ENCODE measurements around the gene LIN28A.

Gene LIN28A

DNA sequence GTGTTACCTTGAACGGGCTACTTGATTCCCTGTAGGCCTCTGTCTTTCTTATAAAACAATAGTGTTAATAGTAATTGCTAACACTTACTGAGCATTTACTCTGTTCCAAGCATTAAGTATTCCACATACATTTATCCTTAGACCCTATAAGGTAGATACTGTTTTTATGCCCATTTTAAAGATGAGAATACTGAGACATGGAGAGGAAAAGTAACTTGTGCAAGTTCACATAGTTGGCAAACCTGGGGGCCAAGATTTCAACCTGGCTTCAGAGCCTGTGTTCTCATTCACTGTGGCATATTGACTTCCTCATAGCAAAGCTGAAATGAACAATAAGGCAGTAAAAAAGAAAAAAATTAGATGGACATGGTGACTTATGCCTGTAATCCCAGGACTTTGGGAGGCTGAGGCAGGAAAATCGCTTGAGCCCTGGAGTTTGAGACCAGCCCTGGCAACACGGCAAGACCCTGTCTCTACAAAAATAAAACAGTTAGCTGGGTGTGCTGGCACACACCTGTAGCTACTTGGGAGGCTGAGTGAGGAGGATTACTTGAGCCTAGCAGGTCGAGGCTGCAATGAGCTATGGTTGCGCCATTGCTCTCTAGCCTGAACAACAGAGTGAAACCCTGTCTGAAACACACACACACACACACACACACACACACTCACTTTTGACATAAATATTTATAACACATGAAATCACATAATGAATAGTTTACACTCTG is 42.0 kb downstream of the LIN28A start:
- Histone ChIP-seq H3K27me3 (replicated peaks; ENCODE audit: insufficient read depth, low read length) (no peaks in the 10 kb centered on the region), H3K79me2 (ENCODE audit: low read length) (no peaks in the 10 kb centered on the region), H3K36me3 (replicated peaks; ENCODE audit: insufficient read depth, low read length) (no peaks in the 10 kb centered on the region), H3K4me2 (ENCODE audit: low read depth, low read length) (no peak overlapping the region), H3K9me2 (replicated peaks; ENCODE audit: insufficient read depth, low read length) (no peaks in the 10 kb centered on the region), H3K9ac (ENCODE audit: low read length) (no peak overlapping the region), H3F3A (ENCODE audit: insufficient read depth, low read length) (no peaks in the 10 kb centered on the region), H4K20me1 (ENCODE audit: insufficient read depth, low read length) (no peaks in the 10 kb centered on the region), H3K9me3 (replicated peaks; ENCODE audit: insufficient read depth, low read length) (no peaks in the 10 kb centered on the region), H3K27ac (ENCODE audit: low read length) (no peak overlapping the region), H2AFZ (ENCODE audit: low read length) (no peak overlapping the region), H3K4me1 (ENCODE audit: low read length) (peaks cover 2% of the 10 kb centered on the region; the same call in 1 of the 2 replicates), H3K4me3 (ENCODE audit: low read length) (no peak overlapping the region)
- no peak for DNase-seq
- TF ChIP-seq, protein P1, sequence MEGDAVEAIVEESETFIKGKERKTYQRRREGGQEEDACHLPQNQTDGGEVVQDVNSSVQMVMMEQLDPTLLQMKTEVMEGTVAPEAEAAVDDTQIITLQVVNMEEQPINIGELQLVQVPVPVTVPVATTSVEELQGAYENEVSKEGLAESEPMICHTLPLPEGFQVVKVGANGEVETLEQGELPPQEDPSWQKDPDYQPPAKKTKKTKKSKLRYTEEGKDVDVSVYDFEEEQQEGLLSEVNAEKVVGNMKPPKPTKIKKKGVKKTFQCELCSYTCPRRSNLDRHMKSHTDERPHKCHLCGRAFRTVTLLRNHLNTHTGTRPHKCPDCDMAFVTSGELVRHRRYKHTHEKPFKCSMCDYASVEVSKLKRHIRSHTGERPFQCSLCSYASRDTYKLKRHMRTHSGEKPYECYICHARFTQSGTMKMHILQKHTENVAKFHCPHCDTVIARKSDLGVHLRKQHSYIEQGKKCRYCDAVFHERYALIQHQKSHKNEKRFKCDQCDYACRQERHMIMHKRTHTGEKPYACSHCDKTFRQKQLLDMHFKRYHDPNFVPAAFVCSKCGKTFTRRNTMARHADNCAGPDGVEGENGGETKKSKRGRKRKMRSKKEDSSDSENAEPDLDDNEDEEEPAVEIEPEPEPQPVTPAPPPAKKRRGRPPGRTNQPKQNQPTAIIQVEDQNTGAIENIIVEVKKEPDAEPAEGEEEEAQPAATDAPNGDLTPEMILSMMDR (IDR thresholded peaks at IDR 0.05; ENCODE audit: low read length), result no peak
- TF ChIP-seq EZH2phosphoT487 (IDR thresholded peaks at IDR 0.05; ENCODE audit: low read length), result no peak
- TF ChIP-seq EZH2 (optimal IDR thresholded peaks at IDR 0.05; ENCODE audit: low read depth, low read length), result no peak

DNA sequence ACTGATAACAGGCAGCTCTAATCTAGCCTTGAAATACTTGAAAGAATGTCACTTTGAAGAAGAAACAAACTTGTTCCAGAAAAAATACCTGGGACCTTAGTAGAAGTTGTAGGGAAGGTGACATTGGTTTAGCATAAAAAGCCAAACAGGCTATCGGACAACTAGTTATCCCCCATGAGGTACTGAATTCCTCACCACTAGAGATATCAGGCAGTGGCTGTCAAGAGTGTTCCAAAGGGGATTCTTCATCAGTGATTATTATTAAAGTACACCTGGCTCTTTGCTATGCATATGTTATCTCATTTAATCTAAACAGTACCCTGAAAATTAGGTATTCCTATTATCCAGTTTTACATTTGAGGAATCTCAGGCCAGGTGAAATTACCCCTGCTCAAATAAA is 48.5 kb downstream of the LIN28A start:
- Histone ChIP-seq H3F3A (ENCODE audit: insufficient read depth, low read length) (no peaks in the 10 kb centered on the region), H3K9me2 (replicated peaks; ENCODE audit: insufficient read depth, low read length) (no peaks in the 10 kb centered on the region), H3K4me2 (ENCODE audit: low read depth, low read length) (no peak overlapping the region), H3K36me3 (replicated peaks; ENCODE audit: insufficient read depth, low read length) (peaks cover 5% of the 10 kb centered on the region; the same call in 1 of the 2 replicates), H4K20me1 (ENCODE audit: insufficient read depth, low read length) (no peaks in the 10 kb centered on the region), H3K27ac (ENCODE audit: low read length) (no peak overlapping the region), H3K27me3 (replicated peaks; ENCODE audit: insufficient read depth, low read length) (no peaks in the 10 kb centered on the region), H3K4me1 (ENCODE audit: low read length) (no peaks in the 10 kb centered on the region), H3K79me2 (ENCODE audit: low read length) (no peaks in the 10 kb centered on the region), H3K9ac (ENCODE audit: low read length) (no peak overlapping the region), H3K9me3 (replicated peaks; ENCODE audit: insufficient read depth, low read length) (no peaks in the 10 kb centered on the region), H3K4me3 (ENCODE audit: low read length) (no peak overlapping the region), H2AFZ (ENCODE audit: low read length) (no peak overlapping the region)
- TF ChIP-seq EZH2 (optimal IDR thresholded peaks at IDR 0.05; ENCODE audit: low read depth, low read length) (no peak), EZH2phosphoT487 (IDR thresholded peaks at IDR 0.05; ENCODE audit: low read length) (no peak)
- TF ChIP-seq, protein P1 (IDR thresholded peaks at IDR 0.05; ENCODE audit: low read length), result no peak
- no peak for DNase-seq

DNA sequence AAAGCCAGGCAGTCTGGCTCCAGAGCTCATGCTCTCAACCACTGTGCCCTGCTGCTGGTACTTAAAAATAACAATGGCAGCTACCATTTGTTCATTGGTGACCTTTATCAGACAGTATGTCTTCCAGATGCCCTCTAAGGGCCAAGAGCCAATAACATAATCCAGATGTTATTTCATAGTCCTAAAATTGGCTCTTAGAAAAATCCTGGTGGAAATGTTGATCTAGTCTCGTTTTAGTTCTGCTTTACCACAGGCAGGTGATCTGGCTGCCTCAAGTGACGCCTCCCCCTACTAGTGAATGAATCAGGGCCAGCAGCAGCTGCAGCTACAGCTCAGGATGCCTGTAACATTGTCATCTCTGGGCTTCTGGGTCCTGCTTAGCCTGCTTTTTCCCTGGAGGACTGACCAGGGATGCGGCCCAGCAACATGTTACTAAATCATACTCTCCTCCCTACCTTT is 49.0 kb downstream of the LIN28A start:
- H3K79me2 ChIP-seq (ENCODE audit: low read length), result no peaks in the 10 kb centered on the region

More for the DNA sequence above, 49.0 kb downstream of the LIN28A start:
- H2AFZ ChIP-seq (ENCODE audit: low read length), result no peak overlapping the region
- H3K4me2 ChIP-seq (ENCODE audit: low read depth, low read length), result no peak overlapping the region
- H3K4me3 ChIP-seq (ENCODE audit: low read length), result no peak overlapping the region
- no peak overlapping the region for H3K27ac ChIP-seq (ENCODE audit: low read length)
- H3K36me3 ChIP-seq (replicated peaks; ENCODE audit: insufficient read depth, low read length), result peaks cover 5% of the 10 kb centered on the region; the same call in 1 of the 2 replicates
- no peak for DNase-seq
- no peaks in the 10 kb centered on the region for H3K9me2 ChIP-seq (replicated peaks; ENCODE audit: insufficient read depth, low read length)
- H3K4me1 ChIP-seq (ENCODE audit: low read length), result no peaks in the 10 kb centered on the region
- H3K9me3 ChIP-seq (replicated peaks; ENCODE audit: insufficient read depth, low read length), result no peaks in the 10 kb centered on the region
- H3K9ac ChIP-seq (ENCODE audit: low read length), result no peak overlapping the region
- H3K27me3 ChIP-seq (replicated peaks; ENCODE audit: insufficient read depth, low read length), result no peaks in the 10 kb centered on the region
- H3F3A ChIP-seq (ENCODE audit: insufficient read depth, low read length), result no peaks in the 10 kb centered on the region
- no peaks in the 10 kb centered on the region for H4K20me1 ChIP-seq (ENCODE audit: insufficient read depth, low read length)
- no peak for TF ChIP-seq EZH2 (optimal IDR thresholded peaks at IDR 0.05; ENCODE audit: low read depth, low read length)
- no peak for TF ChIP-seq EZH2phosphoT487 (IDR thresholded peaks at IDR 0.05; ENCODE audit: low read length)
- TF ChIP-seq, protein P1 (IDR thresholded peaks at IDR 0.05; ENCODE audit: low read length), result no peak

Data from MM.1S (cell line).